Fibroblast of pulmonary artery (primary cell): ENCODE results near the gene PDHX.
A peak's percentile ranks its signal among the peaks of the same experiment; 100 is the strongest.

ENCODE experiments used
- DNase-seq: peaks from one replicate; pipeline ENCODE4 v3.0.0-alpha.2; 2010; ENCODE audit warnings: low read depth
- H3K4me3 ChIP-seq: replicated peaks from 2 replicates; pipeline ENCODE4 v1.5.1; 2011; ENCODE audit warnings: low read depth, mild to moderate bottlenecking, control low read depth, low read length, moderate library complexity
- TF ChIP-seq, protein P1 (sequence below): IDR thresholded peaks from 2 replicates; pipeline ENCODE4 v1.5.1; 2011; ENCODE audit warnings: mild to moderate bottlenecking, control low read depth, low read length, inconsistent platforms; ENCODE audit errors: missing control alignments

Gene PDHX

GRCh38 chr11:34968862-34969261 is 52.4 kb downstream of the PDHX start:
- TF ChIP-seq, protein P1, sequence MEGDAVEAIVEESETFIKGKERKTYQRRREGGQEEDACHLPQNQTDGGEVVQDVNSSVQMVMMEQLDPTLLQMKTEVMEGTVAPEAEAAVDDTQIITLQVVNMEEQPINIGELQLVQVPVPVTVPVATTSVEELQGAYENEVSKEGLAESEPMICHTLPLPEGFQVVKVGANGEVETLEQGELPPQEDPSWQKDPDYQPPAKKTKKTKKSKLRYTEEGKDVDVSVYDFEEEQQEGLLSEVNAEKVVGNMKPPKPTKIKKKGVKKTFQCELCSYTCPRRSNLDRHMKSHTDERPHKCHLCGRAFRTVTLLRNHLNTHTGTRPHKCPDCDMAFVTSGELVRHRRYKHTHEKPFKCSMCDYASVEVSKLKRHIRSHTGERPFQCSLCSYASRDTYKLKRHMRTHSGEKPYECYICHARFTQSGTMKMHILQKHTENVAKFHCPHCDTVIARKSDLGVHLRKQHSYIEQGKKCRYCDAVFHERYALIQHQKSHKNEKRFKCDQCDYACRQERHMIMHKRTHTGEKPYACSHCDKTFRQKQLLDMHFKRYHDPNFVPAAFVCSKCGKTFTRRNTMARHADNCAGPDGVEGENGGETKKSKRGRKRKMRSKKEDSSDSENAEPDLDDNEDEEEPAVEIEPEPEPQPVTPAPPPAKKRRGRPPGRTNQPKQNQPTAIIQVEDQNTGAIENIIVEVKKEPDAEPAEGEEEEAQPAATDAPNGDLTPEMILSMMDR, result no peak
- no peak for DNase-seq
- no peak overlapping the region for H3K4me3 ChIP-seq

- H3K4me3 ChIP-seq, result no peak overlapping the region
- TF ChIP-seq, protein P1, result no peak
- no peak for DNase-seq
These were observed 53.6 kb downstream of the PDHX start for GRCh38 chr11:34970033-34970432.

GRCh38 chr11:34970480-34970879 is 54.1 kb downstream of the PDHX start:
- no peak overlapping the region for H3K4me3 ChIP-seq
- no peak for DNase-seq
- TF ChIP-seq, protein P1, result no peak

DNA sequence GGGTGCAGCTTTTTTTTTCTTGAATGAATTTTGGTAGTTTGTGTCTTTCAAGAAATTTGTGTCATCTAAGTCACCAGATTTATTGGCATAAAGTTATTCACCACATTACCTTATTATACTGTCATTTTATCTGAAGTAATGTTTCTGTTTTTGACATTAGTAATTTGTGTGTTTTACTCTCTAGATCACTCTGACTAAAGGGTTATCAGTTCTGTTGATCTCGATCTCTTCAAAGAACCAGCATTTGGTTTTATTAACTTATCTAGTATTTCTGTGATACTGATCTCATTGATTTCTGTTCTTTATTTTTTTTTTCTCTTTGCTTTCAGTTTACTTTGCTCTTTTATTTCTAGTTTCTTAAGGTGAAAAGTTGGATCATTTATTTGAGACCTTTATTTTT is 55.5 kb downstream of the PDHX start:
- no peak for DNase-seq
- no peak overlapping the region for H3K4me3 ChIP-seq
- TF ChIP-seq, protein P1, result no peak

GRCh38 chr11:34972366-34972765 is 55.9 kb downstream of the PDHX start:
- H3K4me3 ChIP-seq, result no peak overlapping the region
- no peak for DNase-seq
- TF ChIP-seq, protein P1, result no peak

DNA sequence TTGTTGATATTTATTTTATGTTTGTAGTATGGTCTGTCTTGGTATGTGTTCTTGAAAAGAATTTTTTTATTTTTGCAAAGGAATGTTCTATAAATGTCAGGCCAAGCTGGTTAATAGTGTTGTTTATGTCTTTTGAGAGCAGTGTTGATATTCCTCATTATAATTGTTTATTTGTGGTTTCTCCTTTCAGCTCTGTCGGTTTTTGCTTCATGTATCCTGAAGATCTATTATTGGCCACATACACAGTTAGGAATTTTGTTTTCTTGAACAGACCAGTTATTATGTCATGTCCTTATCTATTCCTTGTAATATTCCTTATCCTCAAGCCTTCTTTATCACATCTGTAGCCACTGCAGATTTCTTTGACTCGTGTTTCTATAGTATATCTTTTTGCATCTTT is 56.5 kb downstream of the PDHX start:
- H3K4me3 ChIP-seq, result no peak overlapping the region
- TF ChIP-seq, protein P1, result no peak
- DNase-seq, result peak; percentile 34

DNA sequence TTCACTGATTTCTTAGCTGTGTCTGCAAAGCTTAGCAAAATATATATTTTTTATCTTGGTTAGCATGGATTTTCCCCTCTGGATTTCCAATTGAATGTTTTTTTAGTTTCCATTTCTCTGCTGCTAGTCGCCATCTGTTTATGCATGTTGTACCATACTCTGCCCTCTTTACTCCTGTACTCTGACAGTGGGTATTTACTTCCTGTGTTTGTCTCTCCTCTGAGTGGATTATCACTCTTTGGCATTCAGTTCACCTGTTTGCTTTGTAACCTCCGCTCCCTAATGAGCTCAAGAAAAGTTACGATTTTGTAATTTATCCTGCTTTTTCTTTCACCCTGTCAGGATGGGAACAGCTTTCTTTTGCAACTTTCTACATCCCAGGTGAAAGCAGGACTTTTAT is 59.1 kb downstream of the PDHX start:
- no peak overlapping the region for H3K4me3 ChIP-seq

More for the DNA sequence above, 59.1 kb downstream of the PDHX start:
- DNase-seq, result no peak
- TF ChIP-seq, protein P1, result no peak
